IMR-90 (cell line): ENCODE results near the gene RAP2A. TPM values are rescaled to one million over a fixed set of nuclear protein-coding genes. Genes with fewer than 3 reads are reported as not detected.

ENCODE experiments used
- ATAC-seq: fragments of 200-7000 bp; cut with Tn5 transposase; 2 replicates; pipeline ENCODE4 v1.9.1; 2020; ENCODE audit warnings: low read depth, mild to moderate bottlenecking, moderate library complexity
- BruUV-seq: library from RNA; stranded (reverse); fragments of 400-500 nt; replicated peaks from 2 replicates; lab custom pipeline; 2021; lab: Mats Ljungman, UMichigan
- CTCF ChIA-PET: fragments of 300-600 bp; formaldehyde crosslinking; extraction: SDS; loops from one replicate; lab custom pipeline; 2021; ENCODE audit warnings: antibody characterized with exemption; lab: Yijun Ruan, JAX
- POLR2A ChIA-PET: fragments of 300-600 bp; sonication (Branson Sonifier 250); formaldehyde crosslinking; loops from one replicate; lab custom pipeline; 2022; ENCODE audit warnings: antibody characterized with exemption; ENCODE audit not compliant: unreplicated experiment; lab: Charles Lee
- DNase-seq: peaks from one replicate; pipeline ENCODE4 v3.0.0; 2013
- H2AFZ ChIP-seq: replicated peaks from 2 replicates; pipeline ENCODE3; 2013; ENCODE audit warnings: low read length, mild to moderate bottlenecking; ENCODE audit not compliant: poor library complexity
- H2AK5ac ChIP-seq: 2 replicates; pipeline ENCODE4 v1.6.1; 2013; ENCODE audit warnings: low read depth, low read length, inconsistent platforms
- H2AK9ac ChIP-seq: replicated peaks from 2 replicates; pipeline ENCODE3; 2013; ENCODE audit warnings: mild to moderate bottlenecking, low read depth, low read length, moderate library complexity; ENCODE audit not compliant: poor library complexity
- H2BK120ac ChIP-seq: 2 replicates; pipeline ENCODE4 v1.6.1; 2013; ENCODE audit warnings: low read depth, low read length, inconsistent platforms
- H2BK15ac ChIP-seq: 3 replicates; pipeline ENCODE4 v1.6.1; 2013; ENCODE audit warnings: low read depth, low read length, inconsistent platforms
- H2BK20ac ChIP-seq: 2 replicates; pipeline ENCODE4 v1.6.1; 2013; ENCODE audit warnings: low read depth, mild to moderate bottlenecking, inconsistent platforms, low read length, moderate library complexity
- H2BK5ac ChIP-seq: 2 replicates; pipeline ENCODE4 v1.6.1; 2013; ENCODE audit warnings: mild to moderate bottlenecking, low read depth, low read length, inconsistent platforms; ENCODE audit not compliant: poor library complexity, severe bottlenecking
- H3K14ac ChIP-seq: replicated peaks from 2 replicates; pipeline ENCODE4 v1.6.1; 2013; ENCODE audit warnings: low read depth, low read length, inconsistent platforms
- H3K18ac ChIP-seq: 2 replicates; pipeline ENCODE4 v1.6.1; 2013; ENCODE audit warnings: low read depth, low read length, control low read depth
- H3K23ac ChIP-seq: 2 replicates; pipeline ENCODE4 v1.6.1; 2013; ENCODE audit warnings: low read depth, low read length, inconsistent platforms
- H3K27ac ChIP-seq: 2 replicates; pipeline ENCODE4 v1.5.1; 2013; ENCODE audit warnings: mild to moderate bottlenecking, control low read depth, low read length; ENCODE audit not compliant: insufficient read depth
- H3K27me3 ChIP-seq: 2 replicates; pipeline ENCODE4 v1.6.1; 2013; ENCODE audit warnings: low read length; ENCODE audit not compliant: control insufficient read depth, insufficient read depth
- H3K36me3 ChIP-seq: 2 replicates; pipeline ENCODE4 v1.6.1; 2013; ENCODE audit warnings: low read length, mixed read lengths; ENCODE audit not compliant: control insufficient read depth, insufficient read depth
- H3K4ac ChIP-seq: 2 replicates; pipeline ENCODE4 v1.6.1; 2013; ENCODE audit warnings: low read depth, low read length, inconsistent platforms
- H3K4me1 ChIP-seq: 2 replicates; pipeline ENCODE4 v1.6.1; 2013; ENCODE audit warnings: low read length, mixed read lengths; ENCODE audit not compliant: control insufficient read depth, insufficient read depth
- H3K4me2 ChIP-seq: 2 replicates; pipeline ENCODE4 v1.6.1; 2013; ENCODE audit warnings: low read depth, mild to moderate bottlenecking, control low read depth, low read length, moderate library complexity
- H3K4me3 ChIP-seq: 2 replicates; pipeline ENCODE4 v1.5.1; 2013; ENCODE audit warnings: low read depth, mild to moderate bottlenecking, control low read depth, low read length, moderate library complexity; ENCODE audit not compliant: insufficient read depth
- H3K56ac ChIP-seq: 2 replicates; pipeline ENCODE4 v1.6.1; 2013; ENCODE audit warnings: low read length, inconsistent platforms; ENCODE audit not compliant: insufficient read depth; ENCODE audit errors: extremely low read depth
- H3K79me1 ChIP-seq, 2 experiments: 2 replicates each; pipeline ENCODE4 v1.6.1; 2013; ENCODE audit warnings: low read length in 2 of 2, inconsistent platforms in 1 of 2, low read depth in 1 of 2
- H3K9ac ChIP-seq: 2 replicates; pipeline ENCODE4 v1.6.1; 2013; ENCODE audit warnings: low read depth, low read length, control low read depth
- H3K9me1 ChIP-seq: 2 replicates; pipeline ENCODE4 v1.6.1; 2013; ENCODE audit warnings: low read length, inconsistent platforms; ENCODE audit not compliant: insufficient read depth
- H3K9me3 ChIP-seq: 2 replicates; pipeline ENCODE4 v1.6.1; 2013; ENCODE audit warnings: low read length; ENCODE audit not compliant: control insufficient read depth, insufficient read depth
- H4K20me1 ChIP-seq: 2 replicates; pipeline ENCODE4 v1.6.1; 2013; ENCODE audit warnings: low read length, inconsistent platforms; ENCODE audit not compliant: insufficient read depth
- H4K5ac ChIP-seq: 2 replicates; pipeline ENCODE4 v1.6.1; 2013; ENCODE audit warnings: mild to moderate bottlenecking, low read depth, low read length, control low read depth
- H4K8ac ChIP-seq, 2 experiments: 2 replicates each; pipeline ENCODE4 v1.6.1; 2013; ENCODE audit warnings: low read depth in 2 of 2, low read length in 2 of 2, control low read depth in 1 of 2, inconsistent platforms in 1 of 2
- H4K91ac ChIP-seq: 2 replicates; pipeline ENCODE4 v1.6.1; 2013; ENCODE audit warnings: low read depth, low read length, inconsistent platforms; ENCODE audit not compliant: insufficient read depth
- CEBPB ChIP-seq: IDR thresholded peaks from 2 replicates; pipeline ENCODE4 v1.6.1; 2012; ENCODE audit warnings: low read depth, low read length, improper control_type of control experiment
- CHD1 ChIP-seq: IDR thresholded peaks from 2 replicates; pipeline ENCODE4 v1.6.1; 2012; ENCODE audit warnings: low read depth, low read length, improper control_type of control experiment
- FOS ChIP-seq: fragments of 150-350 bp; IDR thresholded peaks from 2 replicates; pipeline ENCODE4 v1.6.1; 2016; ENCODE audit warnings: low read depth, low read length
- MAFK ChIP-seq: IDR thresholded peaks from 2 replicates; pipeline ENCODE4 v1.6.1; 2012; ENCODE audit warnings: low read depth, low read length, improper control_type of control experiment
- MAZ ChIP-seq: IDR thresholded peaks from 2 replicates; pipeline ENCODE4 v1.6.1; 2012; ENCODE audit warnings: low read depth, mild to moderate bottlenecking, low read length, improper control_type of control experiment, moderate library complexity, borderline replicate concordance
- MXI1 ChIP-seq: IDR thresholded peaks from 2 replicates; pipeline ENCODE4 v1.6.1; 2012; ENCODE audit warnings: low read depth, mild to moderate bottlenecking, low read length, moderate library complexity, borderline replicate concordance
- POLR2A ChIP-seq: IDR thresholded peaks from 2 replicates; pipeline ENCODE4 v1.6.1; 2012; ENCODE audit warnings: mild to moderate bottlenecking, low read depth, low read length
- RAD21 ChIP-seq: IDR thresholded peaks from 2 replicates; pipeline ENCODE4 v1.6.1; 2012; ENCODE audit warnings: low read length, improper control_type of control experiment
- RCOR1 ChIP-seq: IDR thresholded peaks from 2 replicates; pipeline ENCODE4 v1.6.1; 2012; ENCODE audit warnings: mild to moderate bottlenecking, low read length, improper control_type of control experiment; ENCODE audit not compliant: insufficient replicate concordance
- WGBS, 2 experiments: methylation state at CpG; one replicate each; pipeline versions ENCODE4 v1.1.5 to v1.1.7; 2013; ENCODE audit warnings: missing lambda C conversion rate in 2 of 2; ENCODE audit not compliant: insufficient read length in 1 of 2; ENCODE audit errors: extremely low coverage in 2 of 2; 5-methylcytosine and 5-hydroxymethylcytosine counted together
- dilution Hi-C: fragments of 300-500 bp; cut with HindIII; formaldehyde crosslinking; loops from one replicate; pipeline ENCODE4 v1.14.3; 2018; ENCODE audit warnings: low sequenced_read_pairs; ENCODE audit not compliant: unreplicated experiment
- in situ Hi-C: fragments of 300-500 bp; cut with MboI; formaldehyde crosslinking; loops from 3 replicates; pipeline ENCODE4 v1.14.3; 2019; ENCODE audit warnings: low sequenced_read_pairs, inconsistent platforms, mixed read lengths
- intact Hi-C: fragments of 100-400 bp; cut with micrococcal nuclease; formaldehyde crosslinking; loops from 2 replicates; pipeline ENCODE4 v1.10.0; 2022
- polyA plus RNA-seq, 3 experiments: library from polyadenylated mRNA; depleted of rRNA; stranded (reverse); fragments of >200 nt; gene quantifications; 2 replicates each; pipeline ENCODE4 v1.2.3, GENCODE V29; 2012; ENCODE audit warnings: low replicate concordance in 1 of 3
- total RNA-seq: library from RNA; depleted of rRNA; stranded (reverse); fragments of >200 nt; gene quantifications from 2 replicates; pipeline ENCODE4 v1.2.3, GENCODE V29; 2012
- TF ChIP-seq, protein P1 (sequence below): fragments of 150-350 bp; IDR thresholded peaks from 2 replicates; pipeline ENCODE4 v1.6.1; 2017; ENCODE audit warnings: mild to moderate bottlenecking, antibody characterized with exemption, low read length, low read depth
- TF ChIP-seq, protein P2 (sequence below): conservative IDR thresholded peaks from 2 replicates; pipeline ENCODE4 v1.5.1; 2012; ENCODE audit warnings: mild to moderate bottlenecking, low read depth, low read length, improper control_type of control experiment

Gene RAP2A
- total and polyA plus RNA-seq, 2 of the 4 experiments (the other 2 are of a cell fraction) = 6.4 to 21.0 TPM

DNA sequence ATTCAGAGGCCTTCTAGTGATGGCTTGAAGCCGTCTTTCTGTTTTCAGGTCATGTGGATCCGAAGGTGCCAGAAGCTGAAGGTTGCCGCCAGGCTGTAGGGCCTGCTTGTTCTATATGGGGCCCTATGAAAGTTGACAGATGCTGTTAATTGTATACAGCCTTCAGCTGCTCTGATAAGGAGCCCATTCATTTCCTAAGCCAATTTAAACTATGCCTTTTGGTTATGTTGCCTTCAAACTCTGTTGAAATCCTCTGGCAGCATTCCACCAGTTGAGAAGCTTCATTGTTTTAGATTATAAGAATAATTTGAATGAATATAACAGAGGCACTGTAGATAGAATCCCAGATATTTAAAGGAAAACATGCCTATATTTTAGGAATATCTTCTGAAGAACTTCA is 34.4 kb downstream of the RAP2A start:
- ChIA-PET POLR2A (no interaction called here), CTCF (no interaction called here)
- no peak overlapping the region for H2AK9ac ChIP-seq
- H2BK120ac ChIP-seq = no peak overlapping the region
- H3K79me1 ChIP-seq = peaks cover 10% of the 10 kb centered on the region in 2 experiments; a peak in 2 of 4 replicates
- no peaks in the 10 kb centered on the region for H3K9me3 ChIP-seq
- dilution Hi-C loops = no loop called here
- peaks cover 4% of the 10 kb centered on the region; the same call in 1 of the 2 replicates for H3K4me1 ChIP-seq
- no peak overlapping the region for H3K18ac ChIP-seq
- no peak overlapping the region for H3K4ac ChIP-seq
- no peak overlapping the region for H4K8ac ChIP-seq
- H4K20me1 ChIP-seq = no peaks in the 10 kb centered on the region
- intact Hi-C loops = no loop called here
- no peak overlapping the region for H2AFZ ChIP-seq
- H2BK20ac ChIP-seq = no peak overlapping the region
- no peak overlapping the region for H3K4me2 ChIP-seq
- H2BK15ac ChIP-seq = no peak overlapping the region
- H3K9ac ChIP-seq = no peak overlapping the region
- TF ChIP-seq RCOR1 = no peak
- TF ChIP-seq, protein P1, sequence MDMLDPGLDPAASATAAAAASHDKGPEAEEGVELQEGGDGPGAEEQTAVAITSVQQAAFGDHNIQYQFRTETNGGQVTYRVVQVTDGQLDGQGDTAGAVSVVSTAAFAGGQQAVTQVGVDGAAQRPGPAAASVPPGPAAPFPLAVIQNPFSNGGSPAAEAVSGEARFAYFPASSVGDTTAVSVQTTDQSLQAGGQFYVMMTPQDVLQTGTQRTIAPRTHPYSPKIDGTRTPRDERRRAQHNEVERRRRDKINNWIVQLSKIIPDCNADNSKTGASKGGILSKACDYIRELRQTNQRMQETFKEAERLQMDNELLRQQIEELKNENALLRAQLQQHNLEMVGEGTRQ = no peak
- no peak for TF ChIP-seq CHD1
- TF ChIP-seq MAFK = no peak
- no peak for TF ChIP-seq MXI1
- TF ChIP-seq CEBPB = no peak
- TF ChIP-seq POLR2A = no peak
- TF ChIP-seq FOS = no peak
- no peak for TF ChIP-seq RAD21
- TF ChIP-seq, protein P2, sequence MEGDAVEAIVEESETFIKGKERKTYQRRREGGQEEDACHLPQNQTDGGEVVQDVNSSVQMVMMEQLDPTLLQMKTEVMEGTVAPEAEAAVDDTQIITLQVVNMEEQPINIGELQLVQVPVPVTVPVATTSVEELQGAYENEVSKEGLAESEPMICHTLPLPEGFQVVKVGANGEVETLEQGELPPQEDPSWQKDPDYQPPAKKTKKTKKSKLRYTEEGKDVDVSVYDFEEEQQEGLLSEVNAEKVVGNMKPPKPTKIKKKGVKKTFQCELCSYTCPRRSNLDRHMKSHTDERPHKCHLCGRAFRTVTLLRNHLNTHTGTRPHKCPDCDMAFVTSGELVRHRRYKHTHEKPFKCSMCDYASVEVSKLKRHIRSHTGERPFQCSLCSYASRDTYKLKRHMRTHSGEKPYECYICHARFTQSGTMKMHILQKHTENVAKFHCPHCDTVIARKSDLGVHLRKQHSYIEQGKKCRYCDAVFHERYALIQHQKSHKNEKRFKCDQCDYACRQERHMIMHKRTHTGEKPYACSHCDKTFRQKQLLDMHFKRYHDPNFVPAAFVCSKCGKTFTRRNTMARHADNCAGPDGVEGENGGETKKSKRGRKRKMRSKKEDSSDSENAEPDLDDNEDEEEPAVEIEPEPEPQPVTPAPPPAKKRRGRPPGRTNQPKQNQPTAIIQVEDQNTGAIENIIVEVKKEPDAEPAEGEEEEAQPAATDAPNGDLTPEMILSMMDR = no peak
- no peak for TF ChIP-seq MAZ
- no peak overlapping the region for H3K14ac ChIP-seq
- no peak overlapping the region for H4K91ac ChIP-seq
- H3K23ac ChIP-seq = no peak overlapping the region
- no peak overlapping the region for H4K5ac ChIP-seq
- no peak overlapping the region for H2AK5ac ChIP-seq
- ATAC-seq = peak; percentile 49
- peak; percentile 46 for DNase-seq
- no peak overlapping the region for H2BK5ac ChIP-seq
- in situ Hi-C loops = no loop called here
- no peaks in the 10 kb centered on the region for H3K27me3 ChIP-seq
- no TSS peak for BruUV-seq
- H3K56ac ChIP-seq = no peak overlapping the region
- H3K4me3 ChIP-seq = no peak overlapping the region
- WGBS, 2 experiments = no CpG with 5 or more reads among the region's 3 CpGs
- no peaks in the 10 kb centered on the region; the same call in 1 of the 2 replicates for H3K9me1 ChIP-seq
- peaks cover 10% of the 10 kb centered on the region for H3K36me3 ChIP-seq
- H3K27ac ChIP-seq = no peak overlapping the region
